Trophoblast cell (in vitro differentiated cells and primary cell): Measurements from ENCODE around the gene IGF1R.

ENCODE experiments used
- DNase-seq, 2 donors: peaks; one replicate each; pipeline ENCODE4 v3.0.0-alpha.2; 2016
- H2AFZ ChIP-seq: 2 replicates; pipeline ENCODE4 v1.6.1; 2013; ENCODE audit warnings: low read length, moderate library complexity, mild to moderate bottlenecking; ENCODE audit not compliant: insufficient read depth, poor library complexity
- H2AK5ac ChIP-seq: 2 replicates; pipeline ENCODE4 v1.6.1; 2013; ENCODE audit warnings: mild to moderate bottlenecking, low read length
- H2BK120ac ChIP-seq: 2 replicates; pipeline ENCODE4 v1.6.1; 2013; ENCODE audit warnings: low read length, mild to moderate bottlenecking, moderate library complexity; ENCODE audit not compliant: insufficient read depth, poor library complexity
- H2BK12ac ChIP-seq: 2 replicates; pipeline ENCODE4 v1.6.1; 2013; ENCODE audit warnings: mild to moderate bottlenecking, low read length, moderate library complexity
- H2BK5ac ChIP-seq: 2 replicates; pipeline ENCODE4 v1.6.1; 2013; ENCODE audit warnings: low read length, low read depth, moderate library complexity, mild to moderate bottlenecking; ENCODE audit not compliant: poor library complexity
- H3K14ac ChIP-seq: 2 replicates; pipeline ENCODE4 v1.6.1; 2013; ENCODE audit warnings: mild to moderate bottlenecking, low read length
- H3K18ac ChIP-seq: 2 replicates; pipeline ENCODE4 v1.6.1; 2013; ENCODE audit warnings: mild to moderate bottlenecking, low read length
- H3K23ac ChIP-seq: 2 replicates; pipeline ENCODE4 v1.6.1; 2013; ENCODE audit warnings: low read length
- H3K27ac ChIP-seq: 2 replicates; pipeline ENCODE4 v1.5.1; 2013; ENCODE audit warnings: low read depth, mild to moderate bottlenecking, inconsistent platforms, low read length, moderate library complexity
- H3K27me3 ChIP-seq: 2 replicates; pipeline ENCODE4 v1.6.1; 2013; ENCODE audit warnings: inconsistent platforms, mild to moderate bottlenecking, low read length, moderate library complexity; ENCODE audit not compliant: insufficient read depth
- H3K36me3 ChIP-seq, 2 experiments: 1 replicate in 1 of 2; 2 replicates in 1 of 2; pipeline ENCODE4 v1.6.1; 2013; ENCODE audit warnings: low read length in 2 of 2, mild to moderate bottlenecking in 2 of 2, moderate library complexity in 1 of 2; ENCODE audit not compliant: insufficient read depth in 2 of 2, control insufficient read depth in 1 of 2
- H3K4ac ChIP-seq: 2 replicates; pipeline ENCODE4 v1.6.1; 2013; ENCODE audit warnings: low read depth, mild to moderate bottlenecking, low read length, moderate library complexity
- H3K4me1 ChIP-seq, 2 experiments: 1 replicate in 1 of 2; 2 replicates in 1 of 2; pipeline ENCODE4 v1.6.1; 2013; ENCODE audit warnings: low read length in 2 of 2, mild to moderate bottlenecking in 2 of 2, moderate library complexity in 1 of 2; ENCODE audit not compliant: insufficient read depth in 2 of 2, control insufficient read depth in 1 of 2
- H3K4me2 ChIP-seq: 2 replicates; pipeline ENCODE4 v1.6.1; 2013; ENCODE audit warnings: inconsistent platforms, mild to moderate bottlenecking, low read length, moderate library complexity
- H3K4me3 ChIP-seq: 2 replicates; pipeline ENCODE4 v1.5.1; 2013; ENCODE audit warnings: mild to moderate bottlenecking, low read depth, low read length, inconsistent platforms
- H3K79me1 ChIP-seq: one replicate; pipeline ENCODE4 v1.6.1; 2013; ENCODE audit warnings: low read length
- H3K79me2 ChIP-seq: 2 replicates; pipeline ENCODE4 v1.6.1; 2013; ENCODE audit warnings: low read length, mild to moderate bottlenecking; ENCODE audit not compliant: control insufficient read depth, insufficient read depth, poor library complexity
- H3K9ac ChIP-seq: 2 replicates; pipeline ENCODE4 v1.6.1; 2013; ENCODE audit warnings: mild to moderate bottlenecking, low read length
- H3K9me3 ChIP-seq: 2 replicates; pipeline ENCODE4 v1.6.1; 2013; ENCODE audit warnings: low read depth, mild to moderate bottlenecking, control low read depth, inconsistent platforms, low read length; ENCODE audit not compliant: insufficient read depth
- H4K12ac ChIP-seq: 2 replicates; pipeline ENCODE4 v1.6.1; 2013; ENCODE audit warnings: low read depth, mild to moderate bottlenecking, low read length, moderate library complexity
- H4K8ac ChIP-seq: 2 replicates; pipeline ENCODE4 v1.6.1; 2013; ENCODE audit warnings: low read depth, mild to moderate bottlenecking, low read length, moderate library complexity
- H4K91ac ChIP-seq: one replicate; pipeline ENCODE4 v1.6.1; 2013; ENCODE audit warnings: low read depth, mild to moderate bottlenecking, low read length, moderate library complexity
- WGBS: extraction: QIAGEN DNeasy Blood & Tissue Kit; methylation state at CpG from one replicate; pipeline ENCODE4 v1.1.7; 2013; ENCODE audit warnings: missing lambda C conversion rate; ENCODE audit not compliant: insufficient read length, insufficient coverage; ENCODE audit errors: extremely low coverage; 5-methylcytosine and 5-hydroxymethylcytosine counted together

Gene IGF1R

GRCh38 chr15:98610991-98611390 lies 37.3 kb upstream of the IGF1R start:
- Histone ChIP-seq H3K23ac (no peak overlapping the region), H2BK12ac (peak overlapping the region; percentile 88), H3K27me3 (no peaks in the 10 kb centered on the region), H3K79me2 (no peaks in the 10 kb centered on the region), H4K12ac (no peak overlapping the region), H4K8ac (no peak overlapping the region), H3K27ac (no peak overlapping the region), H3K36me3 (no peaks in the 10 kb centered on the region), H3K4me1 (peaks cover 5 to 12% of the 10 kb centered on the region in 2 experiments), H3K79me1 (peaks cover 13% of the 10 kb centered on the region), H2AFZ (no peak overlapping the region), H2BK120ac (peak overlapping the region; percentile 75), H2AK5ac (no peak overlapping the region), H4K91ac (peak overlapping the region; percentile 45), H3K4me2 (no peak overlapping the region), H3K9ac (no peak overlapping the region), H3K4ac (no peak overlapping the region), H3K18ac (no peak overlapping the region), H3K14ac (no peak overlapping the region), H3K9me3 (no peaks in the 10 kb centered on the region), H2BK5ac (no peak overlapping the region), H3K4me3 (no peak overlapping the region)
- no CpG with 5 or more reads among the region's 4 CpGs for WGBS
- DNase-seq: no peak

- Histone ChIP-seq H2BK120ac (no peak overlapping the region), H2AK5ac (no peak overlapping the region), H3K14ac (no peak overlapping the region), H3K4me1 (peaks cover 5 to 12% of the 10 kb centered on the region in 2 experiments), H3K27me3 (no peaks in the 10 kb centered on the region), H2AFZ (no peak overlapping the region), H3K9me3 (no peaks in the 10 kb centered on the region), H3K18ac (no peak overlapping the region), H3K4me2 (no peak overlapping the region), H2BK5ac (no peak overlapping the region), H3K36me3 (no peaks in the 10 kb centered on the region), H4K91ac (no peak overlapping the region), H4K8ac (no peak overlapping the region), H3K79me2 (no peaks in the 10 kb centered on the region), H4K12ac (no peak overlapping the region), H3K79me1 (peaks cover 17% of the 10 kb centered on the region), H3K27ac (no peak overlapping the region), H3K4ac (no peak overlapping the region), H2BK12ac (no peak overlapping the region), H3K23ac (no peak overlapping the region), H3K9ac (no peak overlapping the region), H3K4me3 (no peak overlapping the region)
- no CpG with 5 or more reads among the region's 2 CpGs for WGBS
- no peak for DNase-seq
These were observed 36.5 kb upstream of the IGF1R start for GRCh38 chr15:98611808-98612207.

DNA sequence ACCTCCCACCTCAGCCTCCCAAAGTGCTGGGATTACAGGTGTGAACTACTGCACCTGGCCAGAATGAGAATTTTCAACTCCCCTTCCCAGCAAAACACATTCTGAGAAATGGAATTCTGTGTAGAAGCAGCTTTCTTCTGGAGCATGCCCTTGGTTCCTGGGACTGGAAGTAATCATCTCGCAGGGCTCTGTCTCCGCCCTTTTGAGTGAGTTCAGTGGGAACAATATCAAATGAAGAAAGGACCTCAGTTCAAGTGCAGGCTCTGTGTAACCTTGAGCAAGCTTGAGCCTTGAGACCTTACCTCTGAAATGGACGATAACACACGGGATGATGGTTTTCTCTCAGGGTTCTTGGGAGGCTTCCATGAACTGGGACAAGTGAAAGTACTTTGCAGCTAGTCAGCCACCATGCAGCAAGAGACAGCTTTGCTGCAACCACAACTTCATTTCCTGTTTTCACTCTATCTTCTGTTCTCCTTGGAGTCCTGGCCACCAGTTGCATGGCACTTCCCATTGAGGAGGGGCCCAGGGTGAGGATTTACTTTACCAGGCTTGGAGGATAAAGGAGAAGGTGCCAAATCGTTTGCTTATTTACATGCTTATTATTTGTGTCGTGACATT lies 35.7 kb upstream of the IGF1R start:
- Histone ChIP-seq H3K36me3 (no peaks in the 10 kb centered on the region), H3K4me3 (no peak overlapping the region)

DNA sequence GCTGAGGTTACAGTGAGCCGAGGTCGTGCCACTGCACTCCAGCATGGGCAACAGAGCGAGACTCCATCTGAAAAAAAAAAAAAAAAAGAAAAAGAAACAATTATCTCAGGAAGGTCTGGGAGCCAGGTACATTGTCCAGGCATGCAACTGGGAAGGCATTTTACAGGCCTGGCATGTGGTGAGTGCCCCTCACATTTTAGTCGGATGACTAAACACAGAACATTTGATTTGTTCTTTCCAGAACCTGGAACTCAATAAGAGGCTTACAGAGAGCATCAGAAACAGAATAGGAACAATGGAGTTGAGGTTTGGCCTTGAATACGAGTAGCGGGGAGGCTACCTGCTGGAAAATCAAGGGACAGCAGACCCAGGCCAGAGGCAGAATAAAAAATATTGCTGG lies 33.7 kb upstream of the IGF1R start:
- H2BK120ac ChIP-seq: peak overlapping the region; percentile 80
- no peak overlapping the region for H4K12ac ChIP-seq
- peaks cover 16% of the 10 kb centered on the region for H3K79me1 ChIP-seq
- no peak overlapping the region for H3K23ac ChIP-seq
- DNase-seq: no peak
- no peaks in the 10 kb centered on the region for H3K79me2 ChIP-seq
- no peak overlapping the region for H3K4me3 ChIP-seq
- peak overlapping the region; percentile 48 for H3K27ac ChIP-seq
- H4K8ac ChIP-seq: no peak overlapping the region
- no peaks in the 10 kb centered on the region for H3K36me3 ChIP-seq
- H3K9ac ChIP-seq: no peak overlapping the region
- H2BK5ac ChIP-seq: peak overlapping the region; percentile 43
- no peak overlapping the region for H3K4ac ChIP-seq
- no peak overlapping the region for H3K18ac ChIP-seq
- peaks cover 0 to 6% of the 10 kb centered on the region in 2 experiments for H3K4me1 ChIP-seq
- no peak overlapping the region for H3K14ac ChIP-seq
- WGBS: no CpG with 5 or more reads among the region's 6 CpGs
- H3K4me2 ChIP-seq: no peak overlapping the region
- H2AK5ac ChIP-seq: no peak overlapping the region
- H3K27me3 ChIP-seq: no peaks in the 10 kb centered on the region
- no peaks in the 10 kb centered on the region for H3K9me3 ChIP-seq
- H2AFZ ChIP-seq: no peak overlapping the region
- H2BK12ac ChIP-seq: peak overlapping the region; percentile 58
- peak overlapping the region; percentile 31 for H4K91ac ChIP-seq

More for the DNA sequence above, 35.7 kb upstream of the IGF1R start:
- H3K79me1 ChIP-seq: peaks cover 18% of the 10 kb centered on the region
- H3K23ac ChIP-seq: no peak overlapping the region
- no peak overlapping the region for H4K8ac ChIP-seq
- H2BK12ac ChIP-seq: peak overlapping the region; percentile 58
- H3K4ac ChIP-seq: no peak overlapping the region
- H3K14ac ChIP-seq: no peak overlapping the region
- no peak overlapping the region for H2AFZ ChIP-seq
- no peak overlapping the region for H3K18ac ChIP-seq
- no peak overlapping the region for H3K4me2 ChIP-seq
- no peak overlapping the region for H3K27ac ChIP-seq
- H3K27me3 ChIP-seq: no peaks in the 10 kb centered on the region
- H4K91ac ChIP-seq: no peak overlapping the region
- no peak overlapping the region for H3K9ac ChIP-seq
- WGBS: no CpG with 5 or more reads among the region's 6 CpGs
- H3K4me1 ChIP-seq: peaks cover 5 to 12% of the 10 kb centered on the region in 2 experiments
- no peak for DNase-seq
- no peak overlapping the region for H2BK5ac ChIP-seq
- H4K12ac ChIP-seq: no peak overlapping the region
- no peaks in the 10 kb centered on the region for H3K79me2 ChIP-seq
- H2AK5ac ChIP-seq: peak overlapping the region; percentile 51
- no peak overlapping the region for H2BK120ac ChIP-seq
- H3K9me3 ChIP-seq: no peaks in the 10 kb centered on the region
